ENCODE measurements around the gene MSRB3. TPM values are rescaled to one million over a fixed set of nuclear protein-coding genes. Genes with fewer than 3 reads are reported as not detected.

MSRB3 gene
- total RNA-seq, 2 donors from 2014 or later: 3.6 to 14.5 TPM

DNA sequence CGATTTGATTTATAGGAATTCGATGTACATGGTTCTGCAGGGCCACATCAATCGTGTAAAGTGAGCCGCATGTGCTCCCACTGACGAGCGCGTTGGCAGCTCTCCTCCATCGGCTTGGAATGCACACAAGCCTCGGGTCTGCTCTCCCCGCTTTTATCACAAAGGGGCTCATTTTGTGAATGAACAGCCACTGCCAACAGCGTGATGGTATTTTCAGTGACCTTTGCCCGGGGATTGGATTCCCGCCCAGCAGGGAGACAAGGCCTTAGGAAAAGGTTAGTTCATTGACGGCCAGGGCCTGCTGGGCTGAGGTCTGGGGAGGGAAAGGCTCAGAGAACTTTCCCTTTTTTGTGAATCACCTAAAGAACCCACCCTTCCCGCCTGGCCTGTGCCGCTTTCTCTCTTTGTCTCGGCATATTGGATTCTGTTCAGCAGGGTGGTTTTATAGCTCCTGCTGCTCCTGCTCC lies 232.1 kb downstream of the MSRB3 start:
- DNase-seq: peak; percentile 67 to 76 (median 70)
- peak overlapping the region in 3 of 4 donors; percentile 54 to 63 (median 59) for H3K27ac ChIP-seq
- H3K9me3 ChIP-seq: no peaks in the 10 kb centered on the region
- H3K27me3 ChIP-seq: no peaks in the 10 kb centered on the region
- H3K4me3 ChIP-seq: no peak overlapping the region
- peak in 1 of 3 donors; percentile 8 for TF ChIP-seq POLR2A (IDR thresholded peaks at IDR 0.05)
- TF ChIP-seq, protein P1, sequence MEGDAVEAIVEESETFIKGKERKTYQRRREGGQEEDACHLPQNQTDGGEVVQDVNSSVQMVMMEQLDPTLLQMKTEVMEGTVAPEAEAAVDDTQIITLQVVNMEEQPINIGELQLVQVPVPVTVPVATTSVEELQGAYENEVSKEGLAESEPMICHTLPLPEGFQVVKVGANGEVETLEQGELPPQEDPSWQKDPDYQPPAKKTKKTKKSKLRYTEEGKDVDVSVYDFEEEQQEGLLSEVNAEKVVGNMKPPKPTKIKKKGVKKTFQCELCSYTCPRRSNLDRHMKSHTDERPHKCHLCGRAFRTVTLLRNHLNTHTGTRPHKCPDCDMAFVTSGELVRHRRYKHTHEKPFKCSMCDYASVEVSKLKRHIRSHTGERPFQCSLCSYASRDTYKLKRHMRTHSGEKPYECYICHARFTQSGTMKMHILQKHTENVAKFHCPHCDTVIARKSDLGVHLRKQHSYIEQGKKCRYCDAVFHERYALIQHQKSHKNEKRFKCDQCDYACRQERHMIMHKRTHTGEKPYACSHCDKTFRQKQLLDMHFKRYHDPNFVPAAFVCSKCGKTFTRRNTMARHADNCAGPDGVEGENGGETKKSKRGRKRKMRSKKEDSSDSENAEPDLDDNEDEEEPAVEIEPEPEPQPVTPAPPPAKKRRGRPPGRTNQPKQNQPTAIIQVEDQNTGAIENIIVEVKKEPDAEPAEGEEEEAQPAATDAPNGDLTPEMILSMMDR (IDR thresholded peaks at IDR 0.05): no peak
- intact Hi-C loops (cut with DNase I): no loop called here
- ATAC-seq: peak; percentile 82
- peaks cover 20% of the 10 kb centered on the region for H3K4me1 ChIP-seq
- WGBS, 2 donors: 19 to 36% methylated on average over 8 to 17 of the region's 17 CpGs
- H3K36me3 ChIP-seq (replicated peaks in 1 of 2; ENCODE audit: insufficient read depth in 1 of 2, low read depth in 2 of 2): no peaks in the 10 kb centered on the region

DNA sequence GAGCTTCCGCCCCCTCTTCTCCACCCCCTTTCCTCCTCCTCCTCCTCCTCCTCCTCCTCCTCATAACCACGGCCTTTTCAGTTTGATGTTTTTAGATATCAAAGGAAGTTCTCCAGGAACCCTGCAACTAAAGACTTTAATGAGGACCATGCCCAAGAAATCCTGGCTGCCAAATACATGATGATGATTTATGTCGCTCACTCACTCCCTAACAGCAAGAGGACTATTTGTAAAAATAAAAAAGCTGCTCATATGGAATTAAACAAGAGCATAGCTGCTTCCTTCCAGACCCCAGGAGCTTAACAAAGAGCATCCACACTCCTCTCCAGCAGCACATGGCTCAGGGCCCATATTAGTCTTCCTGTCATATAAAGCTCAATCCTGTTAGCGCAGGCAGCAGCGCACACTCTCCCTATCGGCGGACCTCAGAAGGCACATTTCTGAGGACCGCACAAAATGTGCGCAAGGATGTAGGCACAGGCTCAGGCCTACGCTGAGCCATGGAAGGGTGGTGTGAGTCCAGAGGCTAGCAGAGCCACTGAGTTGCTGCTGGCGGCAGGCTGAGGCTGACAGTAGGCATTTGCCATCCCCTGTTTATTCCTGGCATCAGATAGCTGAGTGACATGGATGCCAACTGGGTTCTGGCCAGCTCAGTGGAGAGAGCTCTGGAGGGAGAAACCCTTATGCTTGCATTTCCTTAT lies 232.8 kb downstream of the MSRB3 start:
- Histone ChIP-seq H3K4me3 (no peak overlapping the region), H3K36me3 (replicated peaks in 1 of 2; ENCODE audit: insufficient read depth in 1 of 2, low read depth in 2 of 2) (no peaks in the 10 kb centered on the region), H3K9me3 (no peaks in the 10 kb centered on the region), H3K27me3 (no peaks in the 10 kb centered on the region), H3K27ac (peak overlapping the region in 3 of 4 donors; percentile 54 to 63 (median 59)), H3K4me1 (peaks cover 20% of the 10 kb centered on the region)
- TF ChIP-seq, protein P1 (IDR thresholded peaks at IDR 0.05): peak in 3 of 7 experiments; percentile 7 to 14 (median 12)
- no peak for TF ChIP-seq POLR2A (IDR thresholded peaks at IDR 0.05)
- DNase-seq: peak; percentile 20 to 30 (median 28)
- 58 to 83% methylated on average over 10 to 11 of the region's 11 CpGs for WGBS, 2 donors
- ATAC-seq: peak; percentile 51
- intact Hi-C loops (cut with DNase I): no loop called here

DNA sequence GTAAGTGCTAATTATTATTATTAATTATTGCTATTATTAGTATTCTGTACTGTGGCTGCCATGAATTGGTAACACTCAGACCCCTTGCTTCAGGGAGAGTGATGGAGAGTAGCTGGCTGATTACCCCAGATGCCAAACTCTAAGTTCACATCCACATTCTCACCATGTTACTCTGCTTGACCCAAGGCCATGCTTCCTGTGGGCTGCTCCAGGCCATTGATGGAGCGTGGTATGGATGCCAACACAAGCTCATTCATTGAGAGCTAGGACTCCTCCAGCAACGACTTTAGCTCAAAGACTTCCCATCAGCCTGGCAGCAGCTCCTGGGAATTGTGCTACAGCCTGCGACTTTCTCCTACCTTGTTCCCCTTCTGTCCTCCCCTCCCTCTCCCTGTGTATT lies 233.4 kb downstream of the MSRB3 start:
- no peaks in the 10 kb centered on the region for H3K9me3 ChIP-seq
- ATAC-seq: no peak
- no peak for DNase-seq
- intact Hi-C loops (cut with DNase I): no loop called here
- TF ChIP-seq, protein P1 (IDR thresholded peaks at IDR 0.05): no peak
- no peak for TF ChIP-seq POLR2A (IDR thresholded peaks at IDR 0.05)
- H3K4me3 ChIP-seq: no peak overlapping the region
- peaks cover 20% of the 10 kb centered on the region for H3K4me1 ChIP-seq
- no peaks in the 10 kb centered on the region for H3K27me3 ChIP-seq
- 66 to 90% methylated on average over 3 of the region's 3 CpGs for WGBS, 2 donors
- no peaks in the 10 kb centered on the region for H3K36me3 ChIP-seq (replicated peaks in 1 of 2; ENCODE audit: insufficient read depth in 1 of 2, low read depth in 2 of 2)
- peak overlapping the region in 1 of 4 donors; percentile 54 for H3K27ac ChIP-seq

Other genes starting within 250 kb of the MSRB3 start
- under 1 TPM; 0.66 to 0.78 TPM for gene WIF1, start 157.4 kb upstream of the MSRB3 start, total RNA-seq
- gene LEMD3, start 109.1 kb upstream of the MSRB3 start, total RNA-seq: 10 to 100 TPM; 19.5 to 28.3 TPM

All from body of pancreas (tissue), 4 donors.